Spinal cord (tissue), 10 donors: Measurements from ENCODE around the gene ADARB2. TPM values are rescaled to one million over a fixed set of nuclear protein-coding genes. Genes with fewer than 3 reads are reported as not detected.

Experiments used
- DNase-seq, 6 donors: peaks; one replicate each; pipeline versions ENCODE4 v3.0.0 to v3.0.0-alpha.2; 2013 to 2015; ENCODE audit warnings: low spot score in 6 of 6, low read depth in 4 of 6
- H3K27ac ChIP-seq: one replicate; pipeline ENCODE4 v1.5.1; 2013; ENCODE audit warnings: low read depth, low read length, control low read depth
- H3K27me3 ChIP-seq: one replicate; pipeline ENCODE4 v1.6.1; 2013; ENCODE audit warnings: low read length; ENCODE audit not compliant: control insufficient read depth, insufficient read depth
- H3K36me3 ChIP-seq: one replicate; pipeline ENCODE4 v1.6.1; 2013; ENCODE audit warnings: low read length; ENCODE audit not compliant: control insufficient read depth, insufficient read depth
- H3K4me1 ChIP-seq: one replicate; pipeline ENCODE4 v1.6.1; 2013; ENCODE audit warnings: low read length; ENCODE audit not compliant: control insufficient read depth, insufficient read depth
- H3K4me3 ChIP-seq: one replicate; pipeline ENCODE4 v1.5.1; 2013; ENCODE audit warnings: low read depth, low read length, control low read depth
- H3K9me3 ChIP-seq: one replicate; pipeline ENCODE4 v1.6.1; 2013; ENCODE audit warnings: low read length; ENCODE audit not compliant: control insufficient read depth, insufficient read depth
- WGBS: methylation state at CpG from one replicate; pipeline ENCODE4 v1.1.5; 2013; ENCODE audit warnings: missing lambda C conversion rate; ENCODE audit not compliant: insufficient coverage; 5-methylcytosine and 5-hydroxymethylcytosine counted together
- polyA plus RNA-seq, 2 donors: library from polyadenylated mRNA; unstranded; fragments of 120-200 nt; gene quantifications; one replicate each; pipeline ENCODE4 v1.2.1, GENCODE V29; 2013; ENCODE audit not compliant: insufficient read length in 2 of 2
- total RNA-seq, 2 donors: library from RNA; depleted of rRNA in 1 of 2; stranded (reverse); fragments of 120-200 nt in 1 of 2; fragments of >200 nt in 1 of 2; gene quantifications; one replicate each; pipeline versions ENCODE4 v1.2.3 to v1.2.4, GENCODE V29; 2013 to 2014
- donor health status: healthy.

Gene ADARB2
- total and polyA plus RNA-seq, 4 donors = 4.1 to 11.2 (median 8.3) TPM

- Histone ChIP-seq H3K4me1 (peaks cover 25% of the 10 kb centered on the region), H3K27ac (no peak overlapping the region), H3K9me3 (no peaks in the 10 kb centered on the region), H3K27me3 (peaks cover 4% of the 10 kb centered on the region), H3K36me3 (peaks cover 4% of the 10 kb centered on the region), H3K4me3 (no peak overlapping the region)
- 7% methylated on average over 25 of the region's 28 CpGs for WGBS
- peak in 2 of 6 donors; percentile 47 to 83 for DNase-seq
These were observed 128.3 kb downstream of the ADARB2 start for GRCh38 chr10:1608851-1609647.

DNA sequence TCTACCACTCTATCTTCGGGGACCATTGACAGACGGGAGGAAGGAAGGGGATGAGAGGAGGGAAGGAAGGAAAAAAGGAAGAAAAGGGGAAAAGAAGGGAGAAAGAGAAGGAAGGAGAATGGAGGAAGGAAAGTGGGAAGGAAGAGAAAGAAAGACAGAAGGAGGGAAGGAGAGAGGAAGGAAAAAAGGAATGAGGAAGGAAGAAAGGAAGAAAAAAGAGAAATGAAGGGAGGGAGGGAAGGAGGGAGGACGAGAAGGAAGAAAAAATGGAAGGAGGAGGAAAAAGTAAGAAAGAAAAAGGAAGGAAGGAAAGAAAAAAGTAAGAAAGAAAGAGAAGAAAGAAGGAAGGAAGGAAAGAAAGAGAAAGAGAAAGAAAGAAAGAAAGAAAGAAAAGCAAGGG lies 128.9 kb downstream of the ADARB2 start:
- no peak for DNase-seq
- H3K27me3 ChIP-seq = peaks cover 4% of the 10 kb centered on the region
- H3K36me3 ChIP-seq = peaks cover 4% of the 10 kb centered on the region
- H3K4me3 ChIP-seq = no peak overlapping the region
- no peaks in the 10 kb centered on the region for H3K9me3 ChIP-seq
- WGBS = 35% methylated on average over 2 of the region's 3 CpGs
- H3K4me1 ChIP-seq = peaks cover 25% of the 10 kb centered on the region
- no peak overlapping the region for H3K27ac ChIP-seq

- no peaks in the 10 kb centered on the region for H3K9me3 ChIP-seq
- WGBS = 84% methylated on average over 13 of the region's 14 CpGs
- no peak overlapping the region for H3K27ac ChIP-seq
- peaks cover 4% of the 10 kb centered on the region for H3K27me3 ChIP-seq
- peaks cover 25% of the 10 kb centered on the region for H3K4me1 ChIP-seq
- H3K36me3 ChIP-seq = peaks cover 4% of the 10 kb centered on the region
- no peak overlapping the region for H3K4me3 ChIP-seq
- DNase-seq = no peak
These were observed 129.9 kb downstream of the ADARB2 start for GRCh38 chr10:1607466-1607865.

GRCh38 chr10:1605999-1606940 lies 131.1 kb downstream of the ADARB2 start:
- DNase-seq = no peak
- Histone ChIP-seq H3K9me3 (no peaks in the 10 kb centered on the region), H3K27ac (no peak overlapping the region), H3K4me1 (peaks cover 27% of the 10 kb centered on the region), H3K4me3 (no peak overlapping the region), H3K36me3 (no peaks in the 10 kb centered on the region), H3K27me3 (no peaks in the 10 kb centered on the region)
- WGBS = 85% methylated on average over 13 of the region's 14 CpGs

DNA sequence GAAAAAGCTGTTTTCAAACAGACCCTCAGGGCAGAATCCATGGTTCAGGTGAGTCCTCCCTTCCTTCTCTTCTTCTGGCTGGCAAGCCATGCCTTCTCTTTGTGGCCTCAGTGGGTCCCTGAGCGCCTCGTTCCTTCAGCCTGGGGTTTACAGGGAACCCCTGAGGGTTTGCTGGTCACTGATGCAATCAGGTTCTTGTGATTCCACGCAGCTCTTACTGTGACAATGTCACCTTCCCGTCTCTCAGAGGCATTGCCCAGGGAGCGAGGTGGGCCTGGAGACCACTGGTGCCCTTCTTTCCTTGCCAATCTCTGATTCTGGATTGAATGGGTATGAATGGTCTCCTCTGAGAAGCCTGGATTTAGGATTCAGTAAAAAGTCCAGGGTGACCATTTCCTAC lies 132.2 kb downstream of the ADARB2 start:
- Histone ChIP-seq H3K4me3 (no peak overlapping the region), H3K36me3 (no peaks in the 10 kb centered on the region), H3K27ac (no peak overlapping the region), H3K9me3 (no peaks in the 10 kb centered on the region), H3K27me3 (no peaks in the 10 kb centered on the region), H3K4me1 (peaks cover 34% of the 10 kb centered on the region)
- WGBS = 90% methylated on average over 3 of the region's 5 CpGs
- DNase-seq = no peak

- H3K4me3 ChIP-seq = no peak overlapping the region
- peaks cover 28% of the 10 kb centered on the region for H3K4me1 ChIP-seq
- no peaks in the 10 kb centered on the region for H3K9me3 ChIP-seq
- no peaks in the 10 kb centered on the region for H3K36me3 ChIP-seq
- H3K27ac ChIP-seq = no peak overlapping the region
- 87% methylated on average over 5 of the region's 7 CpGs for WGBS
- H3K27me3 ChIP-seq = no peaks in the 10 kb centered on the region
- DNase-seq = no peak
These were observed 133.1 kb downstream of the ADARB2 start for GRCh38 chr10:1604246-1604645.

DNA sequence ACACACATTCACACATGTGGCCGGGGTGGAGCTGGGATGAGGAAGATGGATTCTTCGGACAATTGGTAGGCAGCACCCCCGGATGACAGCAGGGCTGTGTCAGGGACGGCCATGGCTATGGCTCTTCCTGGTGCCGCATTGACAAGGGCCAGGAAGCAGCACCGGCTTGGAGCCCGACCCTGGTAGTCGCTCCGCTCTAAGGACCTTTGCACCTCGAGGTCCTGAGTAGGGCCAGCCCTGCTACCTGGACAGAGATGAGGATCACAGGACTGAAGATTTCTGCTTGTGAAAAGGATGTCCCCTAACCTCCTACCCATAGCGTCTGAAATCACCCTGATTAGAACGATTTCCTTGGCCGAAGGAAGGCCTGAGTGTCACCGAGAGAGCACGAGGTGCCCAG lies 134.1 kb downstream of the ADARB2 start:
- H3K27me3 ChIP-seq = no peaks in the 10 kb centered on the region
- DNase-seq = no peak
- peaks cover 5% of the 10 kb centered on the region for H3K36me3 ChIP-seq
- H3K4me3 ChIP-seq = no peak overlapping the region
- no peaks in the 10 kb centered on the region for H3K9me3 ChIP-seq
- 85% methylated on average over 12 of the region's 15 CpGs for WGBS
- peaks cover 20% of the 10 kb centered on the region for H3K4me1 ChIP-seq
- no peak overlapping the region for H3K27ac ChIP-seq

GRCh38 chr10:1602037-1602484 lies 135.3 kb downstream of the ADARB2 start:
- 66% methylated on average over 10 of the region's 17 CpGs for WGBS
- Histone ChIP-seq H3K9me3 (no peaks in the 10 kb centered on the region), H3K36me3 (peaks cover 5% of the 10 kb centered on the region), H3K27ac (no peak overlapping the region), H3K27me3 (no peaks in the 10 kb centered on the region), H3K4me3 (no peak overlapping the region), H3K4me1 (peaks cover 16% of the 10 kb centered on the region)
- DNase-seq = peak in 1 of 6 donors; percentile 50

- Histone ChIP-seq H3K27me3 (no peaks in the 10 kb centered on the region), H3K4me3 (no peak overlapping the region), H3K9me3 (no peaks in the 10 kb centered on the region), H3K36me3 (peaks cover 5% of the 10 kb centered on the region), H3K4me1 (peaks cover 19% of the 10 kb centered on the region), H3K27ac (no peak overlapping the region)
- peak in 1 of 6 donors; percentile 59 for DNase-seq
- 24% methylated on average over 6 of the region's 10 CpGs for WGBS
These were observed 135.9 kb downstream of the ADARB2 start for GRCh38 chr10:1601406-1601805.
